IgD-negative memory B cell (primary cell): ENCODE measurements around the gene IKZF2. TPM values are rescaled to one million over a fixed set of nuclear protein-coding genes. Genes with fewer than 3 reads are reported as not detected.
A peak's percentile ranks its signal among the peaks of the same experiment; 100 is the strongest.

Experiments
- H3K27ac Mint-ChIP-seq, 3 donors: one replicate each; pipeline ENCODE4 v1.8.0; 2020 to 2022; ENCODE audit warnings: mild to moderate bottlenecking in 3 of 3, mixed read lengths in 3 of 3, moderate library complexity in 1 of 3
- H3K27me3 Mint-ChIP-seq: one replicate; pipeline ENCODE4 v1.8.0; 2021; ENCODE audit warnings: mixed read lengths
- H3K36me3 Mint-ChIP-seq: one replicate; pipeline ENCODE4 v1.8.0; 2020; ENCODE audit warnings: mild to moderate bottlenecking, mixed read lengths
- H3K4me1 Mint-ChIP-seq, 3 donors: one replicate each; pipeline ENCODE4 v1.8.0; 2020 to 2022; ENCODE audit warnings: mixed read lengths in 3 of 3, mild to moderate bottlenecking in 1 of 3
- H3K4me3 Mint-ChIP-seq, 4 donors: one replicate each; pipeline ENCODE4 v1.8.0; 2020 to 2022; ENCODE audit warnings: mild to moderate bottlenecking in 4 of 4, mixed read lengths in 4 of 4, moderate library complexity in 3 of 4
- H3K9me3 Mint-ChIP-seq, 3 donors: one replicate each; pipeline ENCODE4 v1.8.0; 2020 to 2021; ENCODE audit warnings: mixed read lengths in 3 of 3, mild to moderate bottlenecking in 1 of 3
- polyA plus RNA-seq: library from polyadenylated mRNA; unstranded; fragments of 300-500 nt; fragmentation: Illumina TruSeq; gene quantifications from one replicate; pipeline ENCODE4 v1.2.3, GENCODE V29; 2021

IKZF2 gene
- polyA plus RNA-seq, 1 donor from 2014 or later, result 0.09 TPM

DNA sequence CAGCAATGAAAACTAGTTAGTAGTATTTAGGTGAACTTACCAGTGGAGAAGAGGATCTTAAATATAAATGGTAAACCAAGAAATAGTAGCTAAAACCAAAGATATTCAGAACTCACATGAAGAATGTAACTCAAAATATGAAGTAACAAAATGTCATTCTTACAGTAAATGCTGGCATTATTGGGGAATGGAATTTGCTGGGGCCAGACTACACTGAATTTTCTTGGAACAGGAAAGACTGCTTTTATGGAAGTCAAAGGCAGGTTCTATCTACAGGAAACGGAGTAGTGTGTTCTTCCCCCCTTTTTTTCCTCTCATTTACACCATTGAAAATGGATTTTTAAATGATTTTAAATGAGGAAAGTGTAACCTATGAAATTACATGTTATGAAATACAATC lies 188.7 kb downstream of the IKZF2 start:
- Mint-ChIP-seq H3K27me3 (peaks cover 2% of the 10 kb centered on the region), H3K9me3 (no peaks in the 10 kb centered on the region), H3K27ac (no peak overlapping the region), H3K36me3 (peaks cover 1% of the 10 kb centered on the region), H3K4me1 (peaks cover 2 to 7% (median 3%) of the 10 kb centered on the region in 3 donors), H3K4me3 (no peak overlapping the region)

DNA sequence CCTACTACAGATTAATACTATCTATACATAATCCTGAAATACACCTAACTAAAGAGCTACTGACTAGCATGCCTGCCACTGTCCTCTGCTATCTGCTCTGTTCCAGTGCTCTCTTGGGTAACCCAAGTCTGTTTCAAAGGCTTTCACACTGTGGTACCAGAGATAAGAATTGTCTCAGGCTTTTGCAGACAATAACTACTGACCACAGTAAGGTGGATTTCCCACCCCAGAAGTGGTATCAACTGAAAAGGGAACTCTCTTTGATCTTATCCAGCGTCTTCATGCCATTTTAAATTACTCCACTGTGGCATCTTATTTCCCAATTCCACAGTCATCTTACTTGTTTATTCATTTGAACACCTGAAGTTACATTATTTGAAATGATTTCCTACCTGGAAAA lies 190.2 kb downstream of the IKZF2 start:
- Mint-ChIP-seq H3K27me3 (no peaks in the 10 kb centered on the region), H3K4me3 (no peak overlapping the region), H3K9me3 (no peaks in the 10 kb centered on the region), H3K4me1 (no peaks in the 10 kb centered on the region), H3K36me3 (peaks cover 1% of the 10 kb centered on the region), H3K27ac (no peak overlapping the region)

DNA sequence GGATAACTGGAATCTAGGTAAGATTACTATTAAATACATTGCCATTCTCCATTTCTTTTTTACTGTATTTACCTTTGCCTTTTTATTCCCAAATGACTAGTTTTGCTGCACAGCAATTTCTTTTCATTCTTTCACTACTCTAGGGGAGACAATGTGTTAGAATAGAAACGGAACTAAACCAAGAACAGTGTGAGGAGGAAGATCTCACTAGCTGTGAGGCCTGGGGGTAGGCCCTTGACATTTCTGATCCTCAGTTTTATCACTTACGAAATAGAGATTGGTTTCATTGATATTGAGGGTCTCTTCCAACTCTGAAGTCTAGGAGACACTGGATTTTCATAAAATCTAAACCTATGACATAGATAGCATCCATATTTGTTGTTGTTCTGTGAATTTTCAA lies 191.1 kb downstream of the IKZF2 start:
- no peaks in the 10 kb centered on the region for H3K9me3 Mint-ChIP-seq
- no peaks in the 10 kb centered on the region for H3K4me1 Mint-ChIP-seq
- H3K27me3 Mint-ChIP-seq, result no peaks in the 10 kb centered on the region
- H3K36me3 Mint-ChIP-seq, result peaks cover 1% of the 10 kb centered on the region
- H3K4me3 Mint-ChIP-seq, result no peak overlapping the region
- H3K27ac Mint-ChIP-seq, result no peak overlapping the region

DNA sequence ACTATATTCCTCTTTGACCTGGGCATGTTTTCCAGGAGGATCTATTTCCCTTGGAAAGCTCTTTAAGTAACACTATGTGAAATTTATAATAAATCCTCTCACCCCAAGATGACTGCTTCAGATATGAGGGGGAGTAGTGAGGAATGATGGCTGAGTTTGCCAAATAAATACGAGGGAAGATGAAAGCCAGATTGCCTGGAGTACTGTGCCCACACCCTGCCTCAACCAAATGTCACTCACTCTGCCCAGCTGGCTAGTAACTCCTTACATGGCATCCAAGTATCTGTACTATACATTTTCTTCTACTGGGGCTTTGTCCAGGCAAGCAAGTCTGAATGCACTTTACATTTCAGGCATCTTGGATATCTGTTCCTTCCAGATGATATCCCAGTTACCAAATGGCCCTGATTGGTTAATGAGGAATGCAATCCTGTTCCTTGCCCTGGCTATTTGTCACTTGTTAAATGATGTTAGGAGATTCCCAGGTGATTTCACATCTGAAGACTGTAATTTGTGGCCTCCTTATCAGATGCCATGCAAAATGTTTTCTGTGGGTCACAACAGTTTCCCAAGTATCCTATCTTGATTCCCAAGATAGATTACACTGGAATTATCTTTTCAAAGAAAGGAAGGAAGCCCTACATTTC lies 191.8 kb downstream of the IKZF2 start:
- Mint-ChIP-seq H3K36me3 (peaks cover 1% of the 10 kb centered on the region), H3K4me1 (no peaks in the 10 kb centered on the region), H3K9me3 (no peaks in the 10 kb centered on the region), H3K27ac (no peak overlapping the region), H3K4me3 (no peak overlapping the region), H3K27me3 (no peaks in the 10 kb centered on the region)

DNA sequence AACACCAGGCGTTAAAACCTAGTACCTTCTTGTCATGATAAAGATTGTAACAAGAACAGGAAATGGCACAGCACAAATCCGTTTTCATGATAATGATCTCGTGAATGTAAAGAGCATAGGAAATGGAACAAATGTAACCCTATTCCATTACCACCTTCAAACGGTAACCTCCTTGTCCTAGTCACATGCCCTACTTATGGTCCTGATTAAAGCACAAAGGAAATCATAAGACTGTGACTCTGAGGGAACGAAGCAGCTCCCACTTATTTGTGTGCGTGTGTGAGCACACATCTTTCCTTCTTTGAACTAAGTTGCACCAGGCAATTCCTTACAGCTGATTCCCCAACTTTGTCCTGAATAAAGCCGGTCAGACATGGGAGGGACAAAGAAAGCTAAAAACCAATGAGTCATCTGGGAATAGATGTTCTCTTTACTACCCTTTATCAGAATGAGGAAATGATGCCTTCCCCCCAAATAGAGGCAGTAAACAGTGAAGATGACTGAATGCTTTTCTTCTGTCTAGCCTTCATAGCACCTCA lies 192.6 kb downstream of the IKZF2 start:
- H3K4me3 Mint-ChIP-seq, result no peak overlapping the region
- H3K27ac Mint-ChIP-seq, result no peak overlapping the region
- no peaks in the 10 kb centered on the region for H3K27me3 Mint-ChIP-seq
- peaks cover 1% of the 10 kb centered on the region for H3K36me3 Mint-ChIP-seq
- no peaks in the 10 kb centered on the region for H3K4me1 Mint-ChIP-seq
- H3K9me3 Mint-ChIP-seq, result no peaks in the 10 kb centered on the region

DNA sequence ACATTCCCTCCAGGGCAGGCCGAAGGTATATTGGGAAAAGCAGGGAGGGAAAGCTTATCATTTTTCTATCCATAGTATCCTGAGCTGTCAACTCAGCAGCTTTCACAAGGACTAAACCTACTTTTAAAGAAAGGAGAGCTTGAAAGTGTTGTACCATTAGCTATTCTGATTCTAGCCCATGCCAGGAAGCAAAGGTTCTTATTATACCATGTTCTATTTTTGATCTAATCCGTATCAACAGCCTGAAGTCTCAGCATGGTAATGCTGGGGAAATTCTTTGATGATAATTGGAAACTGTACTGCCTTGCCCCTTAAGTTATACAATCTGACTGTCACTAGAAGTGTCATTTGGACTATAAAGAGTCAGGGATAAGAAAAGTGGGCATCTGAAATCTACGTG lies 193.3 kb downstream of the IKZF2 start:
- H3K36me3 Mint-ChIP-seq, result peaks cover under 1% of the 10 kb centered on the region
- no peaks in the 10 kb centered on the region for H3K27me3 Mint-ChIP-seq
- H3K4me1 Mint-ChIP-seq, result no peaks in the 10 kb centered on the region
- no peak overlapping the region for H3K27ac Mint-ChIP-seq
- peak overlapping the region in 1 of 4 donors; percentile 30 for H3K4me3 Mint-ChIP-seq
- no peaks in the 10 kb centered on the region for H3K9me3 Mint-ChIP-seq

DNA sequence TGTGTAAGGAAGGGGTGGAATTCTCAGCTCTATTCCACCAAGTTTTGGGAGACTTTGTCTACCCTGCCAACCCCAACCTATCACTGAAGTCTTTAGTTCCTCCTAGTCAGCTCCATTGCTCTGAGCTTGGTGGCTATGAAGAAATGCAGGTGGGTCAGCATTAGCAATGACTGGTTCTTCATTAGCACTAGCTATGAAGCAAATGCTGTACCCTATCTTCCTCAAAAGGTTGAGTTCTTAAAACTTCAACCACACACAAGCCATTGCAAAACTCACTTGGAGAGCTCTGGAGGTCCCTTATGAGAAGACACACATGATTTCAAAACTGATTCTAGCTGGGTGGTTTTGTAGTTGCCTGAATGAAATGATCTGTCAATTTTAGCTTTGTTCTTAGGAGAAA lies 193.8 kb downstream of the IKZF2 start:
- no peak overlapping the region for H3K4me3 Mint-ChIP-seq
- H3K9me3 Mint-ChIP-seq, result no peaks in the 10 kb centered on the region
- no peaks in the 10 kb centered on the region for H3K36me3 Mint-ChIP-seq
- H3K27me3 Mint-ChIP-seq, result no peaks in the 10 kb centered on the region
- H3K4me1 Mint-ChIP-seq, result no peaks in the 10 kb centered on the region
- H3K27ac Mint-ChIP-seq, result no peak overlapping the region

DNA sequence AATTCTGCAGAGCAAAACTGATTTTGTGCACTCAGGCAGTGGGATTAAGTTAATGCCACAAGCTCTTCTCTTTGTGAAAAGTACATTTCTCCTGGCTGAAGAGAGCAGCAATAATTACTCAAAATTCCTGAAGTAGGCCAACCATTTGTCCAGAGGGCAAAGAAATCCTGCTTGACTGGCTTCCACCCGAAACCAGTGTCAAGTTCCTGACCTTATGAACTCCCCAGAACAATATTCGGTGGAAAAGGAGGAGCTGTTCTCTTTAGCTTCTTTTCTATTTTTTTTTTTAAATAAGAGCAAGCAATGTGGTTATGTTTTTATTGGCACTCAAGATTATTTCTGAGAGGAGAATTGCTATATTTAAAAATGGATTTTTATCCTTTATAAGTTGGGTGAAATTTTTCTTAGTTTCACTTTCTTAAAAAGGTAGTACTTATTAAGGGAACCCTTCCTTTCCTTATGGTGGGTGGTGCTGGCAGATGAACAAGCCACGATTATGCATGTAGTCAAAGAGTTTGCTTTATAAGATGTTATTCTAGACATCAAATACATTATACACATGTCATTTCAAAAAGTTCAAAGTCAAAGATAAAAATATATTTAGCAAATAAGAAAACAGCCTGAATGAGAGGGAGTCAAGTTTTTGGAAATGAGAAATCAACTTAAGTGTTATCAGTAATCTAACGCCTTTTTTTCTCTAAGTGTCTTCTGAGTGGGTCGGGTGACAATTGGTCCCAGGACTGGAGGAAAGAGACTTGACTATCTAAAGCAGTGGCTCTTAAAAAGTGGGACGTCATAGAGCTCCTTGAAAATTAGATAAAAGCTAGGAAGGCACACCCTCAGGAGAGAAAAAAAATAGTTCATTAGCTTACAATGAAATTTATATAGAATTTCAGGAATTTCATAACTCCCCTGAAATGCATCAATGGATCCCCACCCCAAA lies 194.5 kb downstream of the IKZF2 start:
- no peaks in the 10 kb centered on the region for H3K9me3 Mint-ChIP-seq
- H3K4me1 Mint-ChIP-seq, result no peaks in the 10 kb centered on the region
- no peak overlapping the region for H3K27ac Mint-ChIP-seq
- peak overlapping the region in 1 of 4 donors; percentile 48 for H3K4me3 Mint-ChIP-seq
- H3K36me3 Mint-ChIP-seq, result no peaks in the 10 kb centered on the region
- no peaks in the 10 kb centered on the region for H3K27me3 Mint-ChIP-seq

DNA sequence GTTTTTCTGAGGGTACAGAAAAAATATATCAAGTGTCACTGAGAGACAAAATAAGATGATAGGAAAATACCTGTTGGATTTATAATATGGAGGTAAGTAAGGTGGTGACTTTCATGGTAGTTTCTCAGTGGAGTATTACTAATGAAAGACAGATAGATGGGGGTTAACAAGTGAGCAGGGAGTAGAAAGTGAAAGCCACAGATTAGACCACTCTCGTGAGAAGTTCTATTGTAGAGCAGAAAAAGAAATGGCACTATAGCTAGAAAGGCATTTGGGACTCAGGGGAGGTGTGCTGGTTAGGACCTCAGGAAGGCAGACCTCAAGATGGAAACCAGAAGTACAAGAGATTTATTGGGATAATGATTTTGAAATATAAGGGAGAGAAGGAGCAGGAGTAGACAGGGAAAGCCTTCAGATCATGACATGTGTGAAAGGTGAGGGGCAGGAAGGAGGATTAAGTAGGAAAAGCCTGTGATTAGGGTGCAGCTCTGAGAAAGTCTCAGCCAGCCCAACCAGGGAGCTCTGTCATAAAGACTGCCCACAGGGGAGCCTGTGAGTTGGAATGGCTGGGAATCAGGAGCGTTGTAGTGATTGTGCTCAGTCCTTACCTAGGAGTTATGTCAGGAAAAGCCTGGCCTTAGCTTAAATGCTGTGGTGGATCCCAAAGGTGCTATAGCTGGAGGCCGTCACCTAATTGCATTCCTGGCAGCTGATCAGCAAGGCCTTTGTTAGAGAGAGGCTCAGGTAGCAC lies 198.1 kb downstream of the IKZF2 start:
- no peaks in the 10 kb centered on the region for H3K4me1 Mint-ChIP-seq
- H3K36me3 Mint-ChIP-seq, result no peaks in the 10 kb centered on the region
- H3K4me3 Mint-ChIP-seq, result no peak overlapping the region
- no peaks in the 10 kb centered on the region for H3K27me3 Mint-ChIP-seq
- no peaks in the 10 kb centered on the region for H3K9me3 Mint-ChIP-seq
- no peak overlapping the region for H3K27ac Mint-ChIP-seq

DNA sequence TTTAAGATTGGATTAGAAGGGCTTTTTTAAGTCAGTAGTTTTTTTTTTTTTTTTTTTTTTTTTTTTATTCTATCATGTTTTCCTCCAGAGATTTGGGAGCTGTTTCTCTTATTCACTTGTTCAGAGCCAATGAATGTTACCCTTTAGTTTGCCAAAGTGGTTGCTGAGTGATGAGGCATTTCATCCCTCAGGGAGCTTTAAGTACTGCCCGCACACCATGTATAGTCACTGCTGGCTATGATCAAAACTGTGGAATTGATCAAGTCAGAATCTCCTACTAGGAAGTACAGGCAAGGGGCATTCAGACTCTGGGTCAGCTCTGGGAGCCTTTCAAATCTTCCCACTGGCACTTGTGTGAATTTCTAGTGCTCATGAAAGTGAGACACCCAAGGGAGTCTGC lies 201.6 kb downstream of the IKZF2 start:
- no peaks in the 10 kb centered on the region for H3K4me1 Mint-ChIP-seq
- H3K27me3 Mint-ChIP-seq, result no peaks in the 10 kb centered on the region
- no peak overlapping the region for H3K27ac Mint-ChIP-seq
- no peaks in the 10 kb centered on the region for H3K9me3 Mint-ChIP-seq
- H3K36me3 Mint-ChIP-seq, result no peaks in the 10 kb centered on the region
- no peak overlapping the region for H3K4me3 Mint-ChIP-seq

Other genes starting within 250 kb of the IKZF2 start
- gene SPAG16, start 132.9 kb upstream of the IKZF2 start, polyA plus RNA-seq, result 9.1 TPM